GM18870 (cell line): ENCODE data around the gene MAD1L1.
"Not testable (repeated sequence)": the region's sequence is repeated elsewhere in the genome, so short reads cannot be mapped to it uniquely, and the experiment has no call there.

Experiments
- ATAC-seq: cut with Tn5 transposase; IDR thresholded peaks from one replicate; pipeline ENCODE4 v1.9.1; 2021; ENCODE audit warnings: moderate library complexity; ENCODE audit not compliant: unreplicated experiment

Gene MAD1L1

GRCh38 chr7:2232766-2233520 is at the start of gene MAD1L1:
TSS of gene MAD1L1 (minus strand) at chr7:2232945. CDS start at chr7:2230133, 2,812 bp downstream.
- peak; percentile 46 for ATAC-seq

GRCh38 chr7:2282185-2282751 is 49.5 kb upstream of the MAD1L1 start:
- ATAC-seq: no peak

GRCh38 chr7:2281541-2281940 is 48.8 kb upstream of the MAD1L1 start:
- no peak for ATAC-seq

- no peak for ATAC-seq
Measured at GRCh38 chr7:2280424-2280823, 47.7 kb upstream of the MAD1L1 start.

GRCh38 chr7:2279896-2280295 is 47.2 kb upstream of the MAD1L1 start:
- no peak for ATAC-seq

- no peak for ATAC-seq
Measured at GRCh38 chr7:2278026-2278425, 45.3 kb upstream of the MAD1L1 start.

GRCh38 chr7:2276107-2276506 is 43.4 kb upstream of the MAD1L1 start:
- ATAC-seq: no peak

GRCh38 chr7:2275101-2275500 is 42.4 kb upstream of the MAD1L1 start:
- ATAC-seq: no peak

- no peak for ATAC-seq
Measured at GRCh38 chr7:2274666-2275065, 41.9 kb upstream of the MAD1L1 start.

- ATAC-seq: no peak
Measured at GRCh38 chr7:2273866-2274265, 41.1 kb upstream of the MAD1L1 start.

- no peak for ATAC-seq
Measured at GRCh38 chr7:2272031-2272430, 39.3 kb upstream of the MAD1L1 start.

GRCh38 chr7:2271273-2272026 is 38.7 kb upstream of the MAD1L1 start:
- ATAC-seq: no peak

GRCh38 chr7:2270495-2270894 is 37.8 kb upstream of the MAD1L1 start:
- ATAC-seq: no peak

- ATAC-seq: no peak
Measured at GRCh38 chr7:2269991-2270460, 37.3 kb upstream of the MAD1L1 start.

- ATAC-seq: not testable (repeated sequence)
Measured at GRCh38 chr7:2269089-2269990, 36.6 kb upstream of the MAD1L1 start.

- ATAC-seq: no peak
Measured at GRCh38 chr7:2266911-2267310, 34.2 kb upstream of the MAD1L1 start.

GRCh38 chr7:2264158-2264557 is 31.4 kb upstream of the MAD1L1 start:
- no peak for ATAC-seq

GRCh38 chr7:2263176-2263575 is 30.4 kb upstream of the MAD1L1 start:
- ATAC-seq: no peak

GRCh38 chr7:2261611-2262010 is 28.9 kb upstream of the MAD1L1 start:
- ATAC-seq: no peak

GRCh38 chr7:2260820-2261219 is 28.1 kb upstream of the MAD1L1 start:
- no peak for ATAC-seq

- no peak for ATAC-seq
Measured at GRCh38 chr7:2259480-2259879, 26.7 kb upstream of the MAD1L1 start.
